Measurements from ENCODE around the gene KHDC4.
"Not testable (repeated sequence)": the region's sequence is repeated elsewhere in the genome, so short reads cannot be mapped to it uniquely, and the experiment has no call there.

Gene KHDC4

DNA sequence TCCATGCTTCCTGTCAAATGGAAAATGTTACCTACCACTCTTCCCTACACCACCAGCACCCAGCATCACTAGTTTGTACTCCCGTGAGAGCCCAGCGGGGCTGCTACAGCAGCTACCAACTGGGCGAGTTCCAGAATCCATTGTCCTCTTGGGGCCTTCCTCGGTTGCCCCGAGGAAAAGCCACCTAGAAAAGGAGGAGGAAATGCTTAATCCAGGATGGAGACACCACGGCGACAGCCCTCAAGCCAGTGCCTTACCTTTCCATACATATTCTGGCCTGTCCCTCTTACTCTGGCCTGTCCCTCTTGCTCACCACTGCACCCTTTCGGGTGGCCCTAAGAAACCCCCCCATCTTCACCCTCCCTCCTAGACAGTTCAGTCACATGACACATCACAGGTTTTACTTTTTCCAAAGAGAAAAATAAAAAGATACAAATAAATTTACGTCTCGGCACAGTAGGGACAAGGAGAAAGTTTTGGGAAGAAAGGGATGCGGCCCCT is 23.5 kb downstream of the KHDC4 start:
- TF ChIP-seq, protein P1, sequence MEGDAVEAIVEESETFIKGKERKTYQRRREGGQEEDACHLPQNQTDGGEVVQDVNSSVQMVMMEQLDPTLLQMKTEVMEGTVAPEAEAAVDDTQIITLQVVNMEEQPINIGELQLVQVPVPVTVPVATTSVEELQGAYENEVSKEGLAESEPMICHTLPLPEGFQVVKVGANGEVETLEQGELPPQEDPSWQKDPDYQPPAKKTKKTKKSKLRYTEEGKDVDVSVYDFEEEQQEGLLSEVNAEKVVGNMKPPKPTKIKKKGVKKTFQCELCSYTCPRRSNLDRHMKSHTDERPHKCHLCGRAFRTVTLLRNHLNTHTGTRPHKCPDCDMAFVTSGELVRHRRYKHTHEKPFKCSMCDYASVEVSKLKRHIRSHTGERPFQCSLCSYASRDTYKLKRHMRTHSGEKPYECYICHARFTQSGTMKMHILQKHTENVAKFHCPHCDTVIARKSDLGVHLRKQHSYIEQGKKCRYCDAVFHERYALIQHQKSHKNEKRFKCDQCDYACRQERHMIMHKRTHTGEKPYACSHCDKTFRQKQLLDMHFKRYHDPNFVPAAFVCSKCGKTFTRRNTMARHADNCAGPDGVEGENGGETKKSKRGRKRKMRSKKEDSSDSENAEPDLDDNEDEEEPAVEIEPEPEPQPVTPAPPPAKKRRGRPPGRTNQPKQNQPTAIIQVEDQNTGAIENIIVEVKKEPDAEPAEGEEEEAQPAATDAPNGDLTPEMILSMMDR (IDR thresholded peaks at IDR 0.05; ENCODE audit: low read depth, low read length, missing control alignments), result peak; percentile 8
- H3K4me3 ChIP-seq (ENCODE audit: low read depth, low read length), result peak overlapping the region; percentile 78
- in situ Hi-C loops (cut with HindIII; ENCODE audit: low sequenced_read_pairs), result no loop called here
- DNase-seq (ENCODE audit: low read depth), result no peak

DNA sequence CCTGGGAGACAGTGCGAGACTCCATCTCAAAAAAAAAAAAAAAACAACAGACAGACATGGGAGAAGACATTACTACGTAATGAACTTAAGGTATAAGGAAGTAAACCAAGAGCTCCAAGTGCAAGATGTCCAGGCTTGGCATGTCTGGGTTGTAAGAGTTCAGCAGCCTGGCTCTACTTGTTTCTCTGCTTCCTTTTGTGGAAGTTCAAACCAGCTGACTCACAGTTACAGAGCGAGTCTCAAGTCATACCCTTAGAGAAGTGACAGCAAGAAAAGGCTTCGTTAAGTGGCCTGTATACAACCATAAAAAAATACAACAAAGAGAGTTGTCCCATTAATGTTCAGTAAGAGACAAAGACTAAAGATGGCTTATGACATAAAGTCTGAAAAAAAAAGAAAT is 24.3 kb downstream of the KHDC4 start:
- H3K4me3 ChIP-seq (ENCODE audit: low read depth, low read length), result peak overlapping the region; percentile 78
- TF ChIP-seq, protein P1 (IDR thresholded peaks at IDR 0.05; ENCODE audit: low read depth, low read length, missing control alignments), result no peak
- in situ Hi-C loops (cut with HindIII; ENCODE audit: low sequenced_read_pairs), result no loop called here
- DNase-seq (ENCODE audit: low read depth), result no peak

DNA sequence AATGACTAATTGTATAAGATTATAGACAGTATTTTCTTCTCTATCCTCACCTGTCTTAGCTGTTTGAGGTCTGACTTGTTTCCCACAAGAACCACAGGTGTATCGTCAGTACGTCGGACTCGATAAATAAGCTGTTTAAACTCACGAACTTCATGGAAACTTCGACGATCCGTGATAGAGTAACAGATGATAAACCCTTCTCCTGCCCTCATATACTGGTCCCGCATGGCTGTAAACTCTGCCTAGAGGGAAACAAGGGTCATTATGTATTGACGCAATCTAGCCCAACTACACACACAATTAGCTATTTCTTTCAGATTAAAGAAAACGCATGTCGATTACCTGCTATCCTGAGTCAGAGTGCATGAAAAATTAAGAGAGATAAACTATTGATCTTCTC is 30.0 kb downstream of the KHDC4 start:
- in situ Hi-C loops (cut with HindIII; ENCODE audit: low sequenced_read_pairs), result no loop called here
- TF ChIP-seq, protein P1 (IDR thresholded peaks at IDR 0.05; ENCODE audit: low read depth, low read length, missing control alignments), result no peak
- no peak overlapping the region for H3K4me3 ChIP-seq (ENCODE audit: low read depth, low read length)
- DNase-seq (ENCODE audit: low read depth), result no peak

DNA sequence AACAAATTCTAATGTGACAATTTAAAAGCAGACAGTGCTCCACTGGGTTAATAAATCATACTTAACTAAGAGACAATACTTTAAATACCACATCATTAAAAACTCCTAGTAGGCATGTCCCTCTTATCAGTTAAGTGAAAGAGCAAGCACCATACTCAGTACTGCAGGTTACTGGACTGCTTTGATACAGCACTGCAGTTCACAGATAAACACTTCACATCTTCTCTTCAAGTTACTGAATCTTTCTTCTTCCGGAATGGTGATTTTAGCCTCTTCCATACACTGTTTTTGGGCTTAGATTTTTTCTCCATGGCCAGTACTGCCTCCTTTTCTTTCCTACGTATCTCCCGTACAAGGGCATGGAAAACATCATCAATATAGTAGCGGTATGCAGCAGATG is 34.1 kb downstream of the KHDC4 start:
- TF ChIP-seq, protein P1 (IDR thresholded peaks at IDR 0.05; ENCODE audit: low read depth, low read length, missing control alignments), result no peak
- no peak for DNase-seq (ENCODE audit: low read depth)
- H3K4me3 ChIP-seq (ENCODE audit: low read depth, low read length), result no peak overlapping the region
- in situ Hi-C loops (cut with HindIII; ENCODE audit: low sequenced_read_pairs), result no loop called here

DNA sequence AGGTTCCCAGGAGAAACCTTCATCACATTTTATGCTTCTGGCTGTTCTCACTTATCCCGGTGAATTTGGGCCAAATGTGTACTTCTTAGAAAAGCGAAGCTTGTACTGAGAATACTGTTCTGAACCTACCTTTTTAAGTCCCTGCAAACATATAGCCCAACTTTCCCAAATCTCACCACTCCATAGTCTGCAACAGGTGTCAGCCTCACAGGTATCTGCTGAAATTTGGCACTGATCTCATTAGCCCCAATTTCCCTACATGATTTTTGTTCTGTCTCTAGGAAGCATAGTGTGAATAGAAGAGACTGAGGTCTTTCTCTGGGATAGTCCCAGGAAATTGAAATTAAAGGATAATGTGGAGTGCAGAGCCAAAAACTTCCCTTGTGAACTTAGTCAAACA is 34.5 kb downstream of the KHDC4 start:
- DNase-seq (ENCODE audit: low read depth), result no peak
- in situ Hi-C loops (cut with HindIII; ENCODE audit: low sequenced_read_pairs), result no loop called here
- TF ChIP-seq, protein P1 (IDR thresholded peaks at IDR 0.05; ENCODE audit: low read depth, low read length, missing control alignments), result no peak
- no peak overlapping the region for H3K4me3 ChIP-seq (ENCODE audit: low read depth, low read length)

DNA sequence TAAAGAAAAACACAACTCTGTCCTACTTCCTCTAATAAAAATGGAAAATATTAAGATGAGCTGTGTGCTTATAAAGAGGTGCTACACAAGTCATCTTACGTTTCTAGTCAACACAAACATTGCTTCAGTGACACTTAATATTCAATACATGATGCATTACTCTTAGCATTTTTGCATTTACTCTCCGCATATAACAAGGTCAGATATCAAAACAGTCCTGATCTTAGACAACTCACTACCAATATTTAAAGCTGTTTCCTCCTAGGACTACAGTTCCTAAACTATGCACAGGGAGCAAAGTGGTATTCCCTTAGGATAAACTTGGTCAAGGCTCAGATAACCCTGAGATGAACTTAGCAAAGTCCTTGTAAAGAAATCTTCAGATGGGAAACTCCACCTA is 35.3 kb downstream of the KHDC4 start:
- no peak for DNase-seq (ENCODE audit: low read depth)
- TF ChIP-seq, protein P1 (IDR thresholded peaks at IDR 0.05; ENCODE audit: low read depth, low read length, missing control alignments), result no peak
- H3K4me3 ChIP-seq (ENCODE audit: low read depth, low read length), result no peak overlapping the region
- in situ Hi-C loops (cut with HindIII; ENCODE audit: low sequenced_read_pairs), result no loop called here

DNA sequence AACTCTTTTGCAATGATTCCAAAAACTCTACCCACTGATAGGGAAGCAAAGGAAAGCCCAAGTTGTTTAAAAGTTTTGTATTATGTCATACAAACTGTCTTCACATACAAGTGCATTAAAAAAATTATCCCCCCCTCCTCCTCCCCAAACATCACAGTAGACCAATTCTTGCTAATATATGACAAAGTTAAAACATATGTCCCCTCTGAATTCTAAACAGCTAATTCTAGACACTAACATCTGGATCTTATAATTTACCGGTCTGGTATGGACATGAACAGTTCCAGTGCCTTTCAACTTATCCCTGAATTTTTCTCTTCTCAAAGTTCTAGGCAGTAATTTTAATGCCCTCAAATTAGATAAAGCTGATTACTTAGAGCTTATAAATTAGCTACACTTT is 36.5 kb downstream of the KHDC4 start:
- no peak for DNase-seq (ENCODE audit: low read depth)
- in situ Hi-C loops (cut with HindIII; ENCODE audit: low sequenced_read_pairs), result no loop called here

DNA sequence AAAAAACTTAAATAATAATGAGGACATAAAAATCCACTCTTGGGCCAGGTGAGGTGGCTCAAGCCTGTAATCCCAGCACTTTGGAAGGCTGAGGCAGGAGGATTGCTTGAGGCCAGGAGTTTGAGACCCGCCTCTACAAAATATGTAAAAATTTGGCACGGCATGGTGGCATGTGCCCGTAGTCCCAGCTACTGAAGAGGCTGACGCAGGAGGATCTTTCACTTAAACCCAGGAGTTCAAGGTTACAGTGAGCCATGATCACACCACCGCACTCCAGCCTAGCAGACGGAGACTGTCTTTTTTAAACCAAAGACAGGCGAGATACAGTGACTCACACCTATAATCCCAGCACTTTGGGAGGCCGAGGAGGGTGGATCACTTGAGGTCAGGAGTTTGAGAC is 37.7 kb downstream of the KHDC4 start:
- H3K4me3 ChIP-seq (ENCODE audit: low read depth, low read length); DNase-seq (ENCODE audit: low read depth); in situ Hi-C loops (cut with HindIII; ENCODE audit: low sequenced_read_pairs): not testable (repeated sequence)

More for the DNA sequence above, 36.5 kb downstream of the KHDC4 start:
- TF ChIP-seq, protein P1 (IDR thresholded peaks at IDR 0.05; ENCODE audit: low read depth, low read length, missing control alignments), result no peak
- H3K4me3 ChIP-seq (ENCODE audit: low read depth, low read length), result no peak overlapping the region

DNA sequence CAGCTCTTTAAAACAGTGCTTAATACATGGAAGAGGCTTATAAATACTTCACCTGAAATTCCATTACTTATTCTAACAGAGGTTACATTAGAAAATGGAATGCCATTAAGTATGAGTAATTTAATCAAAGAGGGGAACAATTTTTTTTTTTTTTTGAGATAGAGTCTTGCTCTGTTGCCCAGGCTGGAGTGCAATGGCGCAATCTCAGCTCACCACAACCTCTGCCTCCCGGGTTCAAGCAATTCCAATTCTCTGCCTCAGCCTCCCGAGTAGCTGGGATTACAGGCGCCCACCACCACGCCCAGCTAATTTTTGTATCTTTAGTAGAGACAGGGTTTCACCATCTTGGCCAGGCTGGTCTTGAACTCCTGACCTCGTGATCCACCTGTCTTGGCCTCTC is 38.6 kb downstream of the KHDC4 start:
- H3K4me3 ChIP-seq (ENCODE audit: low read depth, low read length); DNase-seq (ENCODE audit: low read depth); in situ Hi-C loops (cut with HindIII; ENCODE audit: low sequenced_read_pairs): not testable (repeated sequence)

Data from astrocyte of the cerebellum (primary cell).